ENCODE results near the gene MON2.

Gene MON2

DNA sequence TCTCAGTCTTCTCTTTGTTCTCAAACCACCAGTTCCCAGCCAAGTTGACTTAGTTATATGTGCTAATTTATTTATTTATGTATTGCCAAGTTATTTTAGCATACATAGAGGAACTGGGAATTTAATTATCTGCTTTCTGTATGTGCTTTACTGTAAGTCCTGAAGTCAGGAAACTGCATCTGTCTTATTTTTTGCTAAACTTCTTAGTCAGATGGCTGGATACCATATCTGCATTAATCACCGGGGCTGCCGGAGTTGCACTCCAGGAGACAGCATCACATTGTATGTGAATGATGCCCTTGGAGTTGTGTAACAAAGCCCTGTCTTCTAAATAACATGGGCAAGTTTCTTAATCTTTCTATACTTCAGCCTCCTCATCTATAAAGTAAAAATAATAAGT is 96.2 kb downstream of the MON2 start:
- DNase-seq, result no peak

DNA sequence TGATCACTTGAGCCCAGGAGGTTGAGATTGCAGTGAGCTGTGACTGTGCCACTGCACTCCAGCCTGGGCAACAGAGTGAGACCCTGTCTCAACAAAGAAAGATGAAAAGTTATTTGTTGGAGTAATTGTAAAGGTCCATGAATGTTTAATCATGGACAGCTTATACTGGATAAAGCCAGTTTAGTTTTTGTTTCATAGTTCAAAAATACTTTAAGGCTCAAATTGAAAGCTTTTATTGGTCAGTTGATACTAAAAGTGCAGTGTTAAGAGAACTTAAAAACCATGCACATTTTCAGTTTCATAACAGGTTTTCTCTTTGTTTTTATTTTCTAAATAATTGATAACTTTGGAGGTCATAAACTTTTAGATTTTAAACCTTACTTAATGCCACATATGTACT is 108.4 kb downstream of the MON2 start:
- DNase-seq, result no peak

DNA sequence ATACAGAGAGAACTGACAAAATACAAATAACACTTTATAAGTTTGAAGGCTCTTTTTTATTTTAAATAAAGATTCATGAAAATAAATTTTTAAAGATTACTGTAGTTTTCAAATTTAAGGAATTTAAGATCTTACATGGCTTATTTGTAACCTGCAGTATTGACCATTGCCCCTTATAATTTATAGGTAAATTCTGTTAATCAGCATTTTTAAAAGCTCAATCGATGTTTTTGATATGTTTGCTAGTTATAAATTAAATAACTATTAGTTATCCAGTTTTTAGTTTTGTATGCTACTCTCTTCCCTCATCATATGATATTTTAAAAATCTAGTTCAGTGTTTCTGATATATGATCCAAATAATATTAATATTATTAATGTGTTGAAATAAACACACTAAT is 109.9 kb downstream of the MON2 start:
- DNase-seq, result no peak

DNA sequence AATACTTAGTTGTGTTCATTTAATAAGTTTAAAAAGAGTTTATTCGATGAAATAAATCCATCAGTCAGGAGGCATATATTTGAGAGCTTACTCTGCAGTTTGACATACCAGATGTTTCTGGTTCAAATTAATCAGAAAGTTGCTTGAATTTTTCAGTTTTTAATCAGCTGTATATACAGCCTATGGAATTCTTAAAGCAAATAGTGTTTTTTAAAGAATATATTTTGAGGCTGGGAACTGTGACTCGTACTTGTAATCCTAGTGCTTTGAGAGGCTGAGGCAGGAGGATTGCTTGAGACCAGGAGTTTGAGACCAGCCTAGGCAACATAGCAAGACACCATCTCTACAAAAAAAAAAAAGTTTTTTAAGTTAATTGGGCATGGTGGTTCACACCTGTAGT is 112.1 kb downstream of the MON2 start:
- DNase-seq, result no peak

DNA sequence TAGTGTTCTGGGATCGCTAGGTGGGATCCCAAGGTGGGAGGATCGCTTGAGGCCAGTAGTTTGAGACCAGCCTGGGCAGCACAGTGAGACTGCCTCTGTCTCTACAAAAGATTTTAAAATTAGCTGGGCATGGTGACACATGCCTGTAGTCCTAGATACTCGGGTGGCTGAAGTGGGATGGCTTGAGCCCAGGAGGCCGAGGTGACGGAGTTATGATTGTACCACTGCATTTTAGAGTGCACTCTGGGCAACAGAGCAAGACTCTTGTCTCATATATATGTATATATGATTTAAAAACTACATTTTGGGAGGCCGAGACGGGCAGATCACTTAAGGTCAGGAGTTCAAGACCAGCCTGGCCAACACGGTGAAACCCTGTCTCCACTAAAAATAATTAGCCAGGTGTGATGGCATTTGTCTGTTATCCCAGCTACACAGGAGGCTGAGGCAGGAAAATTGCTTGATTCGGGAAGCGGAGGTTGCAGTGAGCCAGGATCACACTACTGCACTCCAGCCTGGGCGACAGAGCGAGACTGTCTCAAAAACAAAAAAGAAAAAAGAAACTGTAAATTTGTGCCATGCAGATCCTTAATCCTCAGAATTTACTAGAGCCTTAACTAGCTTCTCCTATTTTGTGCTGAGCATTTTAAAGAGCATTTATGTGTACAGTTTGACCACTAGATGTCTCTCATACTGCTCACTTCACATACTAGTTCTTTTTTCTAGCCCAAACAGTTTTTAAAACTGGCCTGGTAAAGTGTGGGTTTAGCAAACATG is 114.8 kb downstream of the MON2 start:
- no peak for DNase-seq

DNA sequence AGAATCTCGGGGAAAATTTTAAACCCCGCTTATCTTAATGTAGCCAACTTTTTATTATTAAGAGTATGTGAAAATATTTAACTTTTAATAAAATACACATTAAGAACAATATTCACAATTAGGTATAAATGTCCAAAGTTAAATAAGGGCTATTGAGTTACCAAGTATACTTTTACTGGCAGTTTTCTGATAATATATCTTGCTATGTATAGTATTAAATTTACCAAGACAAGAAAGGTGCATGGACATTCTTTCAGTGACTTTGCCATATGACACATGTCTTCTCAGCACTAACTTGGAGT is 115.4 kb downstream of the MON2 start:
- no peak for DNase-seq

DNA sequence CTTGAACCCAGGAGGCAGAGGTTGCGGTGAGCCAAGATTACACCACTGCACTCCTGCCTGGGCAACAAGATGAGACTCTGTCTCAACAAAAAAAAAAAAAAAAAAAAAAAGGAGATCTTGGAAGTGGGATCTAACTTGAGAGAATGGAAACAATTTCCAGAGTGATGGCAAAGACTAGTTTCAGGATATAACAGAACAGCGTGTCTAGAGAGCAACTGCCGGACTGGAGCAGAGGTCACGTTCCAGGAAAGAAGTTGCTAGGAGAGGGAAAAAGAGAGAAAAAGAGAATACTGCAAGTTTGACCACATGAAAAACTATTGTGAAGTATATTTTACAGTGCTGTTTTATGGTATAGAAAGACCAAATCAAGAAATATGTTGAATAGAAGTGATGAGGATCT is 118.0 kb downstream of the MON2 start:
- no peak for DNase-seq

DNA sequence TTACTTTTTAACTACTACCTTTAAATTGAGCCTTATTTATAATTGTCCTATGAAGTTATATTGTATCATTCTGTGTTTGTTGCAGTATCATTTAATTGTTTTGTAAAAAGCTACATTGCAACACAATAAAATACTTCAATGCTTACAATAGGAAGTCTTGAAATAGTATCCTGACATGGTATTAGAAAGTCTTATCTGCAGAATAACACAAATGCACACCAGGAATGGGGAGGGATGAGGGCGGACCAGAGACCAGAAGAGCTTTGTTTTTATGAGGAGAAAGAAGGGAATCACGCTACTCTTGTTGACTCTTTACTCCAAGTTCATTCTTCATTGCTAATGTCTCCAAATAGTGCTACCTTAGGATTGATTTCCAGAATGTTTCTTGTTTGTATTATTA is 120.2 kb downstream of the MON2 start:
- no peak for DNase-seq

DNA sequence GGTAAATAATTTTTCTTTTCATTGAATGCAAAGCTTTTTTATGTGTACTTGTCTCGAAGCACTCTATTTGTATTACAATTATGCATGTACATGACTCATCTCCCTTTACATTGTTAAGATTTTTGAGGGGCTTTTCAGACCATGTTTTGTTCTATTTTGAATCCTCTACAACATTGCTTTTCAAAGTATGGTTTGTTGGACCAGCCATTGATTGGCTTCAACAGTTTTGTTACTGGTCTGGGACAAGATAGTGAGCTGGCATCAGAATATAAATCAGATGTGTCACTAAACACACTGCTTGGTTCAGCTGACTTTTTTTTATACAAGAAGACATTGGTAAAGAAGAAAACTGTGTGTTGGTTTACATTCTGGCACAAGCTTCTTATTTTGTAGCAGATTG is 122.3 kb downstream of the MON2 start:
- DNase-seq, result no peak

DNA sequence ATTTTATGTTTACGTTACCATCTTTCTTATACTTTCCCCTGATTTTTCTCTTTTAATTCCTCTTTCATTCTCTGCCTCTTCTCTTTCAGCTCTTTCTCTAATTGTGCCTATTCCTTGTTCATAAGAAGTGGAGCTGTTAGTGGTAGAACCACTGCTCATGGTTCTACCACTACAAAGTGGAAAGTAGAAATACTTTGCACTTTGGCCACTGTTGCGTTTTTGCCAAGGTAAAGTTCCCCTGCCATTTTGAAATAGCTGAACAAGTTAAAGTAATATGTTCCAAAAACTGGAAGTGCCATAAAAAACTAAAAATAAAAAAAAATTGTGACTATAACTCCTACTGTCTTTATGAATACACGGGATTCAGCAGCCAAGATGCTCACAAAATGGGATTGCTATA is 130.6 kb downstream of the MON2 start:
- no peak for DNase-seq

DNA sequence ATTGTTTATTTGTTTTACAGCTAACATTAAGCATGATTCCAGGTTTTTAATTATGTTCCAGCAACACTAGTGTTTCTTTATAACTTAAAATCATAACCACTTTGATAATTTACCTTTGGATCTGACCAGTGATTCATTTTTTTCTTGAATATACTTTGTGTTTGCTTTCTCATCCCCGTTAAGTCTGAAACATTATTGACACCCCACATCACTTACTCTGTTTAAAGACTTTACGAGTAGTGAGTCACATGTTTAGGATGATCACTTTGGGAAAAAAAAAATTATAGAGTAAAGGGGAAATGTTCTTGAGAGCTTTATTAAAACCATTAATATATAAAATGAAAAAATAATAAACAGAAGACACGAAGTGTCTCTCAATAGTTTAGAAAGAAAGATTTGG is 132.2 kb downstream of the MON2 start:
- no peak for DNase-seq

DNA sequence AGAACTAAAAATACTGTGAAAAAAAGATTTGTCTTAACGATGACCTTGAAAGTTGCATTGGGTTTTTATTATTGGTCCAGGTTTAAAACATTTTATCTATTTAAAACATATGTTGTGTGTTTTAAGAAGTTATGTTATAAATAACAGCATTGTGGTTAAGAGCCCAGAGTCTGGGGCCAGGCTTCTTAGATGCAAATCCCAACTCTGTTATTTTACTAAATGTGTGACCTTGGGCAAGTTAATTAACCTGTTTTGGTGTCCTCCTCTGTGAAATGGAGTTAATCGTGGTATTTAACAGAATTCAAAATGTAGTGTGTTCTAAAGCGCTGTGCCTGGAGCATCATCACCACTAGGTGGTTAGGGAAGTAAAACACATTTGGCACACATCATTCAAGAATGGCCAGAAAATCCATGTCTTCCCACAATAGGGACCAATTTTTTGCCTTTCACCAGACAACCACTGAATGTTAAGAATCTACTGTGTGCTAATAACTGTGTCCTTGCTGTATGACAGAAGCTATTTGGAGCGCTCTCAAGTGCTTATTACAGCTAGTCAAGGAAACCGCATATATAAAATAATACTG is 133.3 kb downstream of the MON2 start:
- no peak for DNase-seq

DNA sequence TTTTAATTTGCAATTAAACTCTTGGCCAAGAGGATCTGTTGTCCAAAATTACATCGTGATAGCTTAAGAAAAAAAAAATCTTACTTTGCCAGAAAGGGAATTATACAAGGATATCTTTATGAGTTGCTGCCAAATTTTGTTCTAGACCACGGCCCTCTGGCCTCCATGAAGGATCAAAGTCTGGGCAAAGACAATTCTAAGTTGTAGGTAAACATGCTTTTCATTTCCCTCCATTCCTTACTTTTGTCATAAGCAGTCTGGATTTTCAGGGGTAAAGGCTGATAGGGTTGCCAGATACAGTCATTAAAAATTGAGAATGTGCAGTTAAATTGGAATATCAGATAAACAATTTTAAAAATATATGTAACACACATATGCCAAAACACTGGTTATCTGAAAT is 135.1 kb downstream of the MON2 start:
- no peak for DNase-seq

DNA sequence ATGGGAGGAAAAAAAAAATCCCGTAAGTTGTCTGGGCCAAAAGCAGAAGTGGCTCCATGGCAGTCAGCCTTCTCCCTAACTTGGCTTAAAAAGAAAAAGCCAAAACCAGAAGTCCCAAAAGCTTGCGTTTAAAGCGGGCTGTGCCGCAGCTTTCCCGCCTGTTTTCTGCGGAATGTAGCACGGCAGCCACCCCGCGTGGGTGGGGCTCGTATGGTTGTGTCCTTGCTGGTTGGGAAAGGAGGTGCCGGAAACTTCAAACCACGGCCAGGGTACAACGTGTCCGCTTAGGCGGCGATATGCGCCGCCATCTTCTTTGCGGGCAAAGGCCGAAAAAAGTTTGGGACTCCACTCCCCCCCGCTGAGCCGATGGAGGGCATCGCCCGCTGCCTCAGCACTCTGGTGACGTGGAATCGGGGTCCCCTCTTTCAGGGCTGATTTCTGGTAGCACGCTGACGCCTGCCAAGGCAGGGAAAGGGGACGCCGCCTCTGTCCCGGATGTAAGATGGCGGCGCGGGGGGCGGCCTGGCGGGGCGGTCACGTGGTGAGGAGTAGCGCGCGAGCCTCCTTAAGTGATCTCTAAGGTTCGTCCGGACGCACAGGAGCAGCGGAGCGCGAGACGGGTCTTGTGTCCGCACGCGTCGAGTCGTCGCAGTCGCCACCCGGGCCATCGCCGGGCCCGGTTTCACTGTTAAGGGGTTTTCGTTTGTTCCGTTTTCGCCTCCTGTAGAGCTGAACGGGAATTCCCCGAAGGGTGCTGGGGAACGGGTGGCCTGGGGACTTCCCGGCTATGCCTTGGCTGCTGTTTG is 135.8 kb downstream of the MON2 start:
- peak; percentile 89 for DNase-seq

DNA sequence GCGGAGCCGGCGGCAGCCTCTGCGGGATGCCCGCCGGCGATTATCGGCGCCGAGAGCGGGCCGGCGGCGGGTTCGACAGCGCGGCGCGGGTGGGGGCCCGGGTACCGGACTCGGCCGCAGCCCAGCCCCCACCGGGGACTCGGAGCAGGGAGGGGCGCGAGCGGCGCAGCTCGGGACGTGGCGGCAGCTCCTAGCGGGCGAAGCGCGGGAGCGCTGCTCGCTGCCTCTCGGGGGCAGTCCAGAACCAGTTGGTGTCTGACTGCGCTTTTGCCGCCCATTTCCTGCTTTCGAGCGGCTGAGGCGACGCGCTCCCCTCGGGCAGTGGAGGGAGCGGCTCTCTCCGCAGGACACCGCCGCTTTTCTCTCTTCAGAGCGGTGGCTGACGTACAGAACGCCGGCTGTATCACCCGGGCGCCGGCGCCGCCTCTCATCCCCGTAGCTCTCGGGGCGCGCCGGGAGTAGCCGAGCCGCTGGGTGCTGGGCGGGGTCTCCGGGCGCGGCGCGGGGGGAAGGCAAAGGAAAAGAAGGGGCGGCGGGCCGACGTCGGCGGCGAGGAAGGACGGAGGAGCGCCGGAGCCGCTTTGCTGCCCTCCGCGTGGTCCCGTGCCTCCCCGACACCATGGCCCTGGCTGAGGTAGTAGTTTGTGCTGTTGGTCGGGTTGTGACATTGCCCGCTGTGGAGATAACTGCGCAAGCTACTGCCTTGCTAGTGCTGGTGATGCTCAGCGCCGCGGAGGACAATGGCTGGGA is 136.6 kb downstream of the MON2 start:
- peak; percentile 78 for DNase-seq

DNA sequence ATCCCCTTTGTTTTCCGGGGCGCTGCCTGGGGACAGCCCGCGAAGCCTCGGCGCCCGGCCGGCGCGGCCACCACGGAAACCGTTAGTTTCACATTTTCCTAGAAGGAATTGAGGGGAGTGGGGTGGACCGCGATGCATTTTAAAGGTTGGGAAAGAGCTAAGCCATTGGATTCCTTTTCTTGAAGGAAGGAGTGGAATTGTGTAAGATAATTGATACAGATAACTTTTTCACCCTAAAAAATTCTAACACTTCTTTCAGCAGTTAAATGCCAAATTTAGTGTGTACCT is 137.1 kb downstream of the MON2 start:
- no peak for DNase-seq

DNA sequence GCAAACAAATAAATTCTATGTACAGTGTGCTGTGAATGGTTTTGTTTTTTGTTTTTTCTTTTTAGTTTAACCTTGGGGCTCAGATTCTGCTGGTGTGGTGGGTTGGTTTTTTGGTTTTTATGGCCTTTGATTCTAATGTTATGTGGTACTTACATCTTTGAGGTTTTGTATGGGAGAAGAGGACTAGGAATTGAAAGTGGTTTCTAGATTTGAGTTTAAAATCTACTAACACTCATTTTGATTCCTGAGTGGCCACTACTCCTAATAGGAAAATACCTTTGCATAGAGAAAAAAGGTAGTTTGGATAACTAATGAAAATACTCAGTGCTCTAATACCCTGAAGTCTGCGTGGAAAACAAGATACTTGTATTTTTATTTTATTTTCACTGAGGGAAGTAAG is 137.7 kb downstream of the MON2 start:
- DNase-seq, result no peak

DNA sequence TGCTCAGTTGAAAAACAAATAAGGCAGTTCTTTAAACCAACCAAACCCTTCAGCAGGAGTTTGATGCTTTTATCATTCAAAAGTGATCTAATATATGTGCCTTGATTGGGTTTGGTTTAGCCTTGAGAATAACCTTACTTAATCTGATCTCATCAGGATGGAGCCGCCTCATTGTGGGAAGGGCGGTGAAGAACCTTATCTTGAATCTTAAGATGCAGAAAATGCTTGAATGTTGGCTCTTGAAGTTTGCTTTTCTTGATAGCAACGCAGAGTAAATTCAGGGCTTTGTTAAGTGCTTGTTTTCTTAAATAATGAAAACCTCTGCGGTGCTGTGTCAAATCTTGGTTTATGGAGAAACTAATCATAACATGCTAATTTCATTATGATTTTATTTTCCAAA is 138.2 kb downstream of the MON2 start:
- DNase-seq, result no peak

DNA sequence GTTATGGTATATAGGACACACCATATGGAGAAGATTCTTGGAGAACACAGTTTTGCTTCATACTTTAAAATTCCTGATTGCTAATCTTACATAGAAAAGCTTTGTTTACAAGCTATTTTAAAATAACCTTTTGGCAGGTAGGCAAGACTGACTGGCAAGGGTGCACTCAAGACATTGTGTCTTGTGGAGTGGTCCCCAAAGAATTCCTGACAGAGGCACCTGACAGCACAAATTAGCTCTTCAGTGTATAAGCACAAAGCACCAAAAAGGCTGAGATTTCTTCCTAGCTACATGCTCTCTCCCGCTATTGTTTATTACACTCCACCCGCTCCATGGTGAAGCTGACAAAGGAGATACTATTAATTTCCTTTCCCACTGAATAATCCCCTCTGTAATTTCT is 139.4 kb downstream of the MON2 start:
- DNase-seq, result no peak

DNA sequence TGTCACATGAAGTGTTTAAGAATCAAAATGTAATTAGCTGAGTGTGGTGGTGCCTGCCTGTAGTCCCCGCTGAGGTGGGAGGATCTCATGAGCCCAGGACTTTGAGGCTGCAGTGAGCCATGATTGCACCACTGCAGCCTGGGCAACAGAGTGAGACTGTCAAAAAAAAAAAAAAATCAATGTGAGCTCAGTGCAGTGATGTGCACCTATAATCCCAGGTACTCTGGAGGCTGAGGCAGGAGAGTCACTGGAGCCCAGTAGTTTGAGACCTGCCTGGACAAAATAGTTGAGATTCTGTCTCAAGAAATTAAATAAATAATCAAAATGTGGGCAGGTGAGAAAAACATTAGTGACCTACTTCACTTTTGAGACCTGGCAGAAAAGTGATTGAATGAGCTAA is 140.0 kb downstream of the MON2 start:
- DNase-seq, result no peak

DNA sequence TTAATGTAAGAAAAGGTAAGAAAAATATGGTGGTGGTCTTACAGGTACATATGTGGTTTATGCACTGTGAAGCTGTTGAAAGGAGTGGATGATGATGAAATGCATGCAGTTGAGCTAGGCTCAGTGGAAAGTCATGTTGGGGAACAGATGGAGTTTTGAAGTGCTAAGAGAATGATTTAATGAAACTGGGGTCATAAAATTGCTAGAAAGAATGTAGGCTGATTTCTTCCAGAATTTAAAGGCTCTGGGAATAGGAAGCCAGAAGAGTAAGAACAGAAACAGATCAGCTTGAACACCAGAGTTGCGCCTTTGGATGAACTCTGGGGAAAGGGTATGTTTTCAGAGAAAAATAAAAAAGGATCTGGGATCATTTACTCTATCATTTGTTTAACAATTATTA is 146.5 kb downstream of the MON2 start:
- DNase-seq, result no peak

DNA sequence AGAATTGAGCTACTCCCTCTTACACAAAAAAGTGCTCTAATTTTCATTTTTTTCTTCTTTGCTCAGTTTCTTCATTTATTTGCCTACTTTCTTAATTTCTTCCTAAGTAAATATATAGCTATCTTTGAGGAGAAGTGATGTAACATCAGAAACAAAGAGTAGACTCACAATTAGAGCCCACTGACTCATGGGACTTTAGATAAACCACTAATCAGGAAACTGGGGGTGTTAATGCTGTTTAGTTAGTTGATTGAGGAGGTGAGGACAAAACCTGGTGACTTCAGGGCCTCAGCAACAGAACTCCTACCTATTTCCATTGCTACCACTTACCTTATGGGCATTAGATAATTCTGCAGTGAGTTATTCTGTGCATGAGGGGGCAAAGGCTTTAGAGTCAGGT is 151.7 kb downstream of the MON2 start:
- DNase-seq, result no peak

DNA sequence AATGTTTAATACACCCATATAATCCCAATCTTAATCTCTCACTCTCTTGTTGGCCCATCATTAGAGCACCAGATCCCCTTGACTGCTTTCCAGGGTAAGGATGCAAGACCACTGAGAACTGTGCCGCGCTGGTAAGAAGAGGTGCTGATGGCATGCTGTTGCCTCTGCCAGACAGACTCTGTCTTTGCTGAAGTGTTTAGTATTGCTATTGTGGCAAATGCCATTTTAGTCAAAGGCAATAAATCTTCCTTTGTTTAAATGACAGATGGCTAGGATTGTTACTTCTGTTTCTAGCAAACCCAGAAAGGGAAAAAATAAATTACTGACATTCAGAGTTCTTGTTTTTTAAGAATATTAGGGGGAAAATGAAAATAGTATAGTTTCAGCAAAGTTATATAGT is 152.3 kb downstream of the MON2 start:
- DNase-seq, result no peak

DNA sequence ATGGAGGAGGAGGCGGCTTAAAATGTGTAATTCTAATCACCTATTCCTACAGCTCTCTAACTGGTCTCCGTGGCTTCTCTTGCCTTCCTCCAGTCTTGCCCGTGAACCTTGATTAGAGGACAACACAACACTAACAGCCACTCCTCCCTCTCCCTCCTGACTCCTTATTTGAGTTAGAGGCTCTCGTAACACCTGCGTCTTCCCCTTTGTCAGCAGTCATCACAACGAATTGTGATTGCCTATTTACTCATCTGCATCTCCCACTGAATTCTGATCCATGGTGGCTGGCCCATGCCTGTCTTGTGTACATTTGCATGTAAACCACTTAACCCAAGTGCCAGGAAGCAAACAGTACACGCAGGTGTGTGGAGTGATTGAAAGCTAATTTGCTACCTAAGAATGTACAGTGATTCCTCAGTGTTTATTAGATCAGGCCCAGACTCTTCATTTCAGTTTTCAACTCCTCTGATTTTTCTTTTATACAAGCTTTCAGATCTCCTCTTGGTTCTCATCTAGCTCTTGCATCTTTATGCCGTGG is 154.5 kb downstream of the MON2 start:
- no peak for DNase-seq
